Dedifferentiated amniotic fluid mesenchymal stem cell (primary cell): ENCODE data around the gene CEP83.

Source experiments
- DNase-seq: peaks from one replicate; pipeline ENCODE4 v3.0.0-alpha.2; 2016; ENCODE audit errors: extremely low spot score

CEP83 gene

DNA sequence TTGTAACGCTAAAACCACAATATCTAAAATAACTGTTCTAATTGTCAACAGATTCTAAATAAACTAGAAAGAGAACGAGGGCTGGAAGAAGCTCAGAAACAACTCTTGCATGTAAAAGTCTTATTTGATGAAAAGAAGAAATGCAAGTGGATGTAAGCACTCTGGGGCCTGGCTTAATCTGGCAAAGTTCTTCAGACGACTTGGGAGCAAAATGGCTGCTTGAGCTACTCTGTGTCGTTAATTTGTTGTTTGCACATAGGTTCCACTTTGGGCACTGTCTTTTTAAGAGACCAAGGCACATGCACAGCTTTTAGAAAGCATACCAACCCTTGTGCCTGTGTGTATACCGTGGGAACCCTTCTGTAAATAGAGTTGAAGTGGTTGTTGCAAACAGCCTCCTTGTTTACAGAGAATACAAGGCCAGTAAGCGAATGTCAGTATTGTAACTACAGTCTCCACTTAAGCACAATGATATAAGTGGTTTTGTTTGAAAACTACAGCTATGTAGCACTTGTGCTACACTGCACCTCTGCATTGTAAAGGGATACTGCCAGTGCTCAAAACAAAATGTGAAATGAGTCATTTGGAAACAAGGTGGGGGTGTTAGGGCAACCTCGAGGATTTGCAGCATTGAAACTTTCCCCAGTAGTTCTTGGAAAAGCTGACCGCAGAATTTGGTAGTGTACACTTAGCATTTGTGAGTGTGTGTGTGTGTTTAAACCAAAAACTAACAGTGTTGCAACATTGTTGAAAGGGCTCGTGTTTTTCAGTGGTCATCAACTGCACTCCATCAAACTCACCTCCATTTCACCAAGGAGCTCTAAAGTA lies 154.3 kb downstream of the CEP83 start:
- DNase-seq = peak; percentile 20

DNA sequence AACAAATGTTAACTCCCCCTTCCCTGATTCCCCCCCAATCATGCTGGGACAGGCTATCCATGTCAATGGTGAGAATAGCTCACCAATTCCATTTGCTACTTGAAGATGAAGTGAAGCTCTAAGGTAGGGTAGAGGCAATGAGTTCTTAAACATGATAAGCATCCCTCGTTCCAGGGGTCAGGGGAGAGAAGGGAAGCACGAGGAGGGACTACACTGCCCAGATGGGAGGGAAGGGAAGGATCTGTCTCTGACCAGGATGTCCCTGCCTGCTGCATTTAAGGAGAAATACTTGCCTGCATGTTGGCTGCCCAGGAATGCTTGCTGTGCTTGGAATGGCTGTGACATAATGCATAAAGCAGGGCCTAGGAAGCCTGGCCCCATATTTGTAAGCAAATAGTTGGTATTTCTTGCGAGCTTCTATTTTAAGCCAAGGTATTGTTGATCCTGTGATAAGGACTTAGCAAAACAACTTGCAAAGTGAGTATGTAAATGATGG lies 155.1 kb downstream of the CEP83 start:
- peak; percentile 65 for DNase-seq

GRCh38 chr12:94304012-94304411 lies 155.7 kb downstream of the CEP83 start:
- no peak for DNase-seq

DNA sequence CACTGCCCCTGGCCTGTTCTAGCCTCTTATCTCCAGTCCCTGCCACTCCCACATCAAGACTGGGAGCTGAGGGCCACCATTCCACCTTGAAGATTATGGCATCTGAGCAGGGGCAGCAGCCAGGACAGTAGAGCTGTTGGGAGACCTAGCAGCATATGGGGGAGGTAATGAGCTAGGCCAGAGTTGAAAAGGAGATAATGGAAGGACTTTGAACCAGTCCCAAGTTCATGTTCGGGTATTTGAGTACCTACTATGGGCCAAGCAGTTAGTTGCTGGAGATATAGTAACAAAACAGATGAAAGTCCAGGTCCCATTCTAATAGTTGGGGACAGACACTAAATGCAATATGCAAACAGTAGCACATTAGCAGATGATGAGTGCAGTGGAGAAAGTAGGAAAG lies 159.8 kb downstream of the CEP83 start:
- DNase-seq = no peak

GRCh38 chr12:94297876-94298505 lies 161.7 kb downstream of the CEP83 start:
- DNase-seq = no peak

DNA sequence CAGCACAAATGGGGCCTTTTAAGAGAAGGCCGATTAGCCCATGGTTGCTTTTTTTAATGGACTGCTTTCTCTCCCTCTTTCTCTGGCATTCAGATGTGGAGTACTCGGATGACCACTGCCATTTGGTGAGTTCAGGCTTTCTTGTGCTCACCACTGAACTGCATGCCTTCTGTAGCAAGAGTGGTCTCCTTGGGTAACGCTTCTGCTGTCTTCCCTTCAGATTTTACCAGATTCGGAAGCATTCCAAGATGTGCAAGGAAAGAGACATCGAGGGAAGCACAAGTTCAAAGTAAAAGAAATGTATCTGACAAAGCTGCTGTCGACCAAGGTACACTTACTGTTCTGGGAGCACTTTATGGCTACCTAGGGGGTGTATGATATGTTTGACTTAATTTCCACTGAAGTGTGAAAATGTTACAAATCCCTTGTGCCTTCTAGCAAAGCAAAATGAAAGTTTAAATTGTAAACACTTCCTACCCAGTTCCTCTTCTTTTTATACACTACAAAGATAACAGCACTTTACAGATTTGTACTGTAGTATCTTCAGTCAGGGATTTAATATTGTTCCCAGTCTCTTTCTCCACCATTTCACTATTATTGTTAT lies 162.5 kb downstream of the CEP83 start:
- no peak for DNase-seq

DNA sequence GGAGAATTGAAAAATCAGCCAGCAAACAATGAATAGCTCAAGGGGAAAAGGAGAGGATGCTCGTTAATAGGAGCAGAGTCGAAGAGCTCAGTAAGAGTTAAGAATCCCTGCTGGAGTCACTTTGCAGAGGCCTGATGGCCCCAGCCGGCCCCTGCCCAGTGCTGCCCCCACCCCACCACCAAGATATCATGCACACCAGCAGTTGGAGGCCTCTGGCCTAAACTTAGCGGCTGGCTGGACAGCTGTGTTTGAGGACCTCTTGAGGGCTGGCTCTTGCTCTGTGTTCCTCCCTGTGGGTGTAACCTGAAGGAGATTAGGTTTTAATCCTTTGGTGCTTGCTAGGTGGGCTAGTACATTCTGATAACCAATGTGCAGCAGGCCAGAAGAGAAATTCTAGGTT lies 169.3 kb downstream of the CEP83 start:
- no peak for DNase-seq

DNA sequence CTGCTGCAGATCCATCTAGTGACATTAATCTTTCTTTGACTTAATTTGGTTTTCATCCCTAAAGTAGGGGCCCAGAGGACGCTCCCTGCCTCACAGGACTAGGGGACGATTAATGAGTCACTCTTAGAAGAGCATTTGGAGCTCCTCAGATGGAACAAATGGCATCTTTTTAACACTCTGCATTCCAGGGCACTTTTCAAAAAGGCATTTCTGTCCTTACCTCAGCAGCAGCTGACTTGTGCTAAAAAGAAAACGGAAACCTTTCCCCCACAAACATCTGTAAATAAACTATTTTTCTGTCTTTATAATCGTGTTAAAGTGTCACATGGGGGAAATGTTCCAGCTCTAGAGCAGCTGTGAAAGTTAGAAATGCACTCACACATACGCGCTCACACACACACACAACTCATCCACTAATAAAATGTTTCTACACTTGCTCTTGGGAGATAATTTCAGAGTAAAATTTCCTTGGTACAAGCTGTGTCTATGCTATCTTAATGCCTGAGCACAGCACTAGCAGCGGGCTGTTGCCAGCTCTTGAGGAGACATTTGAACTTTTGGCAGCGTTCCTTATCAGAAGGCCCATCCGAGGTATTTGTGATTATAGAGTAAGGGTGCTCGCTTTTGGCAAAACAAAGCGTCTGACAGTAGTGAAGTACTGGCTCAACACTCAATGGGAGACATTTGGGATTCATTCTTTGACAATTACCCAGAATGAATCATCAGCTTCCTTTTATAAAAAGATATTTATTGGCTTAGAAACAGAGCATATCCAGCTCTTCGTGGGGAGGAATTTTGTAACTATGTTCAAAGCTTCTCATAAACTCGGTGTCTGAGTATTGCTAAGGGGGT lies 170.0 kb downstream of the CEP83 start:
- DNase-seq = peak; percentile 18

GRCh38 chr12:94287245-94287628 lies 172.4 kb downstream of the CEP83 start:
- no peak for DNase-seq

GRCh38 chr12:94286583-94287244 lies 173.0 kb downstream of the CEP83 start:
- DNase-seq = no peak

- no peak for DNase-seq
Measured at GRCh38 chr12:94285943-94286582, 173.6 kb downstream of the CEP83 start.

DNA sequence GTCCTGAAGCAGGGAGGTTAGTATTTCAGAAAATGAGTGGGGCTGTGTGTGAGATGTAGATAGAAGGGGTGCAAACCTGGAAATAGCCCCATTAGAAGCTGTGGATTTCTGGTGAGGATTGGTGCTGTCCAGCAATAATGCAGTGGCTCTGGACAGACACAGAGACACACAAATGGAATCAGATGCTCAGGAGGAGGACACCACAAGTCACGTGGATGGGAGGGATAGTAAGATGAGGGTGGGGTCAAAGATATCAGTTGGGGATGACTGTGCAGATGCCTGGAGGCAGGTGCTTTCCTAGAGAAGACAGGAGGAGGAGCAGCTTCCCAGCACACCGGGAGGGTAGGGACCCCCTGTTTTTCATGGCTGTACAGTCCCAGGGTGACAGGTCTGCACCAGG lies 174.8 kb downstream of the CEP83 start:
- no peak for DNase-seq

GRCh38 chr12:94284046-94284445 lies 175.6 kb downstream of the CEP83 start:
- no peak for DNase-seq

GRCh38 chr12:94282675-94283074 lies 177.0 kb downstream of the CEP83 start:
- DNase-seq = no peak

- no peak for DNase-seq
Measured at GRCh38 chr12:94280063-94280462, 179.6 kb downstream of the CEP83 start.

DNA sequence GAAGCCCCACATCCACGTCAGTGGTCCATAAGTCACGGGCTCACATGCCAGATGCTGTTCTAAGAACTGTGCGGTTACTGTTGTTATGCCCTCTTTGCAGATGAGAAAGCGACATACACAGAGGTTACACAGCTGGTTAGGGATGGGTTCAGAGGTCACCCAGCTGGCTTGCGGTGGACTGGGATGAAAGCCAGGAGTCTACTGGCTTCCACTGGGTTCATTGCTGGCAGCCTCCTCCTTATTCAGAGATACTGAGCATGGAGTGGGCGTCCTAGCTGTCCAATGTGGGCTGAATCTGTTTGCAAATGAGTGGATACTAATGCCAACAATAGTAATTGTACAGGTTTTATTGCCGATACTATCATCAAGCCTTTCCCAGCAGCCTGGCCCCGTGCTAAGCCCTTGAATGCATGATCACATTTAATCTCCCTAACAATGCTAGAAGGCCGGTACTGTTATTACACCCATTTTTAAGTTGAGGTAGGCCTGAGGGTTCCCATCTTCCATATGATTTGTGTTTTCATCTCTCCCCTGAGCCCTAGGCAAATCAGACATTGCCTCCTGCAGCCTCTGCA lies 182.2 kb downstream of the CEP83 start:
- no peak for DNase-seq

GRCh38 chr12:94276725-94277124 lies 182.9 kb downstream of the CEP83 start:
- DNase-seq = no peak

DNA sequence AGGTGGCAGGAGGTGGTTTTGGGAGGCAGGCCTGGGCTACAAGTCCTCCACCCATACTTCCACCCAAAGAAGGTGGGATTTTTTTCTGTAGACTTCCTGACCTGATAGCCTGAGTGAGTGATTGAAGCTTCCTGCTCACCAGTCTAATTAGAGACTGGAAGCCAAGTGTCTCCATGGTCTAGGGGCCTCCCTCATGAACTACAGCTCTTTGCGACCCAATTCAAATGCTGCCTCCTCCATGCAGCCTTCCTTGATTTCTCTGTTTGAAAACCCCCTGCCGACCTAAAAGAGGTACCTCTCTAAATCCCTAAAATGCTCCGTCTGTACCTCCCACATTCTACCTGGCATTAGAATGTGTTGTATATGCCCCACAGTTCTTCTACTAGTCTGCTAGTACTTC lies 186.4 kb downstream of the CEP83 start:
- no peak for DNase-seq

GRCh38 chr12:94272280-94272679 lies 187.4 kb downstream of the CEP83 start:
- no peak for DNase-seq

DNA sequence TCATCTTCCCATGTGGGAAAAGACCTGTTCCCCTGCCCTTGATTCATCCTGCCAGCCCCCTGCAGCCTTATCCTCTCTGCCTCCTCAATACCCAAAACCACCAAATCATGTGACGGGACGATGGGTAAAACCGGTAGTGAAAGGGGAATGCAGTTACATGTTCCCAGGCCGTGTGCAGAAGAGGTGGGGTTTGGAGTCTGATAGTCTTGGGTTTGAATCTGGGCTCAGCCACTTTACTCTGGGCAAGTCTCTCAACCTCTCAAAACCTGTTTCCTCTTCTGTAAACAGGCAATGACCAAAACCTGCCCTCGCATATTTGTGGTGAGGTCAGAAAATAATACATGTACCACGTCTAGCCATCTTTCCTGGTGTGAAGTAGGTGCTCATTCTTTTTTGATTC lies 188.3 kb downstream of the CEP83 start:
- DNase-seq = no peak
